Stomach (tissue), 9 donors: ENCODE data around the gene WNT5B. TPM values are rescaled to one million over a fixed set of nuclear protein-coding genes. Genes with fewer than 3 reads are reported as not detected.

Experiments used
- DNase-seq, 2 donors: peaks; one replicate each; pipeline versions ENCODE4 v3.0.0 to v3.0.0-alpha.2; 2013 to 2019
- H3K27ac ChIP-seq, 5 donors: fragments of 200-600 bp in 4 of 5; sonication (generic) in 4 of 5; one replicate each; pipeline ENCODE4 v1.5.1; 2013 to 2019; ENCODE audit warnings: mild to moderate bottlenecking in 1 of 5, moderate library complexity in 1 of 5
- H3K27me3 ChIP-seq, 3 donors: fragments of 200-600 bp; sonication (generic); one replicate each; pipeline ENCODE4 v1.5.1; 2017 to 2019; ENCODE audit warnings: mixed run types in 1 of 3
- H3K36me3 ChIP-seq, 4 donors: fragments of 200-600 bp; sonication (generic); 1 replicate in 3 of 4; 2 replicates in 1 of 4; pipeline ENCODE4 v1.5.1; 2016 to 2019
- H3K4me1 ChIP-seq, 4 donors: fragments of 200-600 bp; sonication (generic); one replicate each; pipeline ENCODE4 v1.5.1; 2016 to 2019
- H3K4me3 ChIP-seq, 4 donors: fragments of 200-600 bp; sonication (generic) in 3 of 4; one replicate each; pipeline ENCODE4 v1.5.1; 2016 to 2019; ENCODE audit warnings: mild to moderate bottlenecking in 1 of 4
- H3K9me3 ChIP-seq, 4 donors: fragments of 200-600 bp; sonication (generic); one replicate each; pipeline ENCODE4 v1.5.1; 2016 to 2019
- CTCF ChIP-seq, 7 experiments: fragments of 450-650 bp in 4 of 7; fragments of 200-600 bp in 3 of 7; sonication (generic) in 3 of 7; IDR thresholded peaks; one replicate each; pipeline ENCODE4 v1.5.1; 2016 to 2019; ENCODE audit warnings: antibody characterized with exemption in 7 of 7, control low read depth in 2 of 7, mild to moderate bottlenecking in 1 of 7
- EP300 ChIP-seq: sonication (generic); formaldehyde crosslinking; IDR thresholded peaks from one replicate; pipeline ENCODE4 v1.6.1; 2017; ENCODE audit warnings: antibody characterized with exemption
- POLR2A ChIP-seq, 4 donors: fragments of 450-650 bp; IDR thresholded peaks; one replicate each; pipeline ENCODE4 v1.6.1; 2016; ENCODE audit warnings: antibody characterized with exemption in 4 of 4, control low read depth in 2 of 4, mild to moderate bottlenecking in 1 of 4, moderate library complexity in 1 of 4
- POLR2AphosphoS5 ChIP-seq, 3 donors: sonication (generic); formaldehyde crosslinking; IDR thresholded peaks; one replicate each; pipeline ENCODE4 v1.6.1; 2016; ENCODE audit warnings: antibody characterized with exemption in 3 of 3
- WGBS, 5 donors: extraction: QIAGEN DNeasy Blood & Tissue Kit in 3 of 5; methylation state at CpG; one replicate each; pipeline versions ENCODE4 v1.1.5 to v1.1.7; 2013 to 2018; 5-methylcytosine and 5-hydroxymethylcytosine counted together
- intact Hi-C: fragments of 100-400 bp; cut with DNase I; formaldehyde crosslinking; loops from one replicate; pipeline ENCODE4 v1.15.1; 2023; ENCODE audit warnings: low total_unique reads
- polyA plus RNA-seq, 3 donors: library from polyadenylated mRNA; stranded (reverse); fragments of 200-250 nt; gene quantifications; one replicate each; pipeline ENCODE4 v1.2.3, GENCODE V29; 2013
- total RNA-seq, 5 donors: library from RNA; depleted of rRNA; stranded (reverse); fragments of >200 nt; gene quantifications; one replicate each; pipeline versions ENCODE4 v1.1.0 to v1.2.3, GENCODE V29; 2014 to 2016
- donor health status: healthy with polysubstance abuse.
- donor health status: Bipolar disorder and iron deficiency.
- donor health status: healthy.

WNT5B gene
- total and polyA plus RNA-seq, 8 donors = 0.45 to 22.3 (median 7.4) TPM

GRCh38 chr12:1647285-1647669 lies 18.2 kb downstream of the WNT5B start:
- no peak for DNase-seq
- H3K9me3 ChIP-seq = no peaks in the 10 kb centered on the region
- intact Hi-C loops = no loop called here
- H3K4me1 ChIP-seq = peaks cover 14 to 45% (median 30%) of the 10 kb centered on the region in 4 donors
- 90 to 97% (median 92%) methylated on average over 3 of the region's 3 CpGs for WGBS, 5 donors
- no peak overlapping the region for H3K4me3 ChIP-seq
- H3K36me3 ChIP-seq = peaks cover 0 to 22% (median 10%) of the 10 kb centered on the region in 4 donors
- no peak overlapping the region for H3K27ac ChIP-seq
- H3K27me3 ChIP-seq = no peaks in the 10 kb centered on the region
- TF ChIP-seq POLR2AphosphoS5 (IDR thresholded peaks at IDR 0.05) (no peak), POLR2A (IDR thresholded peaks at IDR 0.05) (no peak)

- intact Hi-C loops = loop anchor here (5.0 kb wide), 1 partner anchor 142 kb away; no protein-coding TSS in a partner anchor
- 24 to 44% (median 35%) methylated on average over 5 of the region's 5 CpGs for WGBS, 5 donors
- no peaks in the 10 kb centered on the region for H3K27me3 ChIP-seq
- TF ChIP-seq CTCF (IDR thresholded peaks at IDR 0.05) = no peak
- TF ChIP-seq POLR2A (IDR thresholded peaks at IDR 0.05) = no peak
- no peak for TF ChIP-seq EP300
- TF ChIP-seq POLR2AphosphoS5 (IDR thresholded peaks at IDR 0.05) = no peak
- peak overlapping the region in 2 of 5 donors; percentile 34 to 56 for H3K27ac ChIP-seq
- H3K4me1 ChIP-seq = peaks cover 0 to 39% (median 18%) of the 10 kb centered on the region in 4 donors
- peaks cover 0 to 22% (median 10%) of the 10 kb centered on the region in 4 donors for H3K36me3 ChIP-seq
- no peak overlapping the region for H3K4me3 ChIP-seq
- no peak for DNase-seq
- no peaks in the 10 kb centered on the region for H3K9me3 ChIP-seq
Observed at GRCh38 chr12:1650260-1650977, 21.4 kb downstream of the WNT5B start.

GRCh38 chr12:1650978-1651361 lies 21.9 kb downstream of the WNT5B start:
- DNase-seq = no peak
- intact Hi-C loops = loop anchor here (5.0 kb wide), 1 partner anchor 141 kb away; no protein-coding TSS in a partner anchor
- peaks cover 0 to 18% (median 9%) of the 10 kb centered on the region in 4 donors for H3K36me3 ChIP-seq
- peaks cover 0 to 39% (median 16%) of the 10 kb centered on the region in 4 donors for H3K4me1 ChIP-seq
- WGBS, 5 donors = 40 to 68% (median 44%) methylated on average over 6 of the region's 6 CpGs
- TF ChIP-seq POLR2AphosphoS5 (IDR thresholded peaks at IDR 0.05) (no peak), EP300 (no peak), POLR2A (IDR thresholded peaks at IDR 0.05) (no peak), CTCF (IDR thresholded peaks at IDR 0.05) (no peak)
- H3K9me3 ChIP-seq = no peaks in the 10 kb centered on the region
- H3K27ac ChIP-seq = peak overlapping the region in 2 of 5 donors; percentile 34 to 56
- no peaks in the 10 kb centered on the region for H3K27me3 ChIP-seq
- H3K4me3 ChIP-seq = no peak overlapping the region

GRCh38 chr12:1651946-1652345 lies 22.9 kb downstream of the WNT5B start:
- TF ChIP-seq POLR2AphosphoS5 (IDR thresholded peaks at IDR 0.05) (no peak), POLR2A (IDR thresholded peaks at IDR 0.05) (no peak), CTCF (IDR thresholded peaks at IDR 0.05) (no peak), EP300 (no peak)
- intact Hi-C loops = loop anchor here (5.0 kb wide), 1 partner anchor 140 kb away; no protein-coding TSS in a partner anchor
- Histone ChIP-seq H3K27ac (peak overlapping the region in 1 of 5 donors; percentile 56), H3K9me3 (no peaks in the 10 kb centered on the region), H3K4me3 (no peak overlapping the region), H3K4me1 (peaks cover 0 to 40% (median 16%) of the 10 kb centered on the region in 4 donors), H3K27me3 (no peaks in the 10 kb centered on the region), H3K36me3 (peaks cover 0 to 9% (median 4%) of the 10 kb centered on the region in 4 donors)
- DNase-seq = no peak
